ENCODE results near the gene SPATS2. TPM values are rescaled to one million over a fixed set of nuclear protein-coding genes. Genes with fewer than 3 reads are reported as not detected.
"Not testable (repeated sequence)": the region's sequence is repeated elsewhere in the genome, so short reads cannot be mapped to it uniquely, and the experiment has no call there.

The SPATS2 gene
- total RNA-seq, 1 experiment from 2014 or later, result 31.9 TPM

GRCh38 chr12:49357103-49357678 lies 10.1 kb upstream of the SPATS2 start:
- Histone ChIP-seq H3K27me3 (ENCODE audit: control insufficient read depth, insufficient read depth, low read length) (no peaks in the 10 kb centered on the region; the same call in 1 of the 2 replicates), H3K4me3 (ENCODE audit: insufficient read depth, low read depth, low read length) (no peak overlapping the region), H3K36me3 (replicated peaks; ENCODE audit: control insufficient read depth, insufficient read depth, low read length) (no peaks in the 10 kb centered on the region)
- DNase-seq, result peak; percentile 41

GRCh38 chr12:49358483-49359141 lies 8.7 kb upstream of the SPATS2 start:
- peak; percentile 81 for DNase-seq
- Histone ChIP-seq H3K27me3 (ENCODE audit: control insufficient read depth, insufficient read depth, low read length) (no peaks in the 10 kb centered on the region; the same call in 1 of the 2 replicates), H3K36me3 (replicated peaks; ENCODE audit: control insufficient read depth, insufficient read depth, low read length) (no peaks in the 10 kb centered on the region), H3K4me3 (ENCODE audit: insufficient read depth, low read depth, low read length) (no peak overlapping the region)

GRCh38 chr12:49359671-49360070 lies 7.6 kb upstream of the SPATS2 start:
- Histone ChIP-seq H3K4me3 (ENCODE audit: insufficient read depth, low read depth, low read length) (no peak overlapping the region), H3K36me3 (replicated peaks; ENCODE audit: control insufficient read depth, insufficient read depth, low read length) (no peaks in the 10 kb centered on the region), H3K27me3 (ENCODE audit: control insufficient read depth, insufficient read depth, low read length) (no peaks in the 10 kb centered on the region; the same call in 1 of the 2 replicates)
- no peak for DNase-seq

- no peak for DNase-seq
- Histone ChIP-seq H3K27me3 (ENCODE audit: control insufficient read depth, insufficient read depth, low read length) (peaks cover 2% of the 10 kb centered on the region; the same call in 1 of the 2 replicates), H3K4me3 (ENCODE audit: insufficient read depth, low read depth, low read length) (no peak overlapping the region), H3K36me3 (replicated peaks; ENCODE audit: control insufficient read depth, insufficient read depth, low read length) (no peaks in the 10 kb centered on the region)
These were observed 5.2 kb upstream of the SPATS2 start for GRCh38 chr12:49362077-49362476.

- no peak for DNase-seq
- Histone ChIP-seq H3K36me3 (replicated peaks; ENCODE audit: control insufficient read depth, insufficient read depth, low read length) (no peaks in the 10 kb centered on the region), H3K4me3 (ENCODE audit: insufficient read depth, low read depth, low read length) (no peak overlapping the region), H3K27me3 (ENCODE audit: control insufficient read depth, insufficient read depth, low read length) (peaks cover 2% of the 10 kb centered on the region; the same call in 1 of the 2 replicates)
These were observed 2.3 kb upstream of the SPATS2 start for GRCh38 chr12:49364989-49365388.

- H3K4me3 ChIP-seq (ENCODE audit: insufficient read depth, low read depth, low read length), result no peak overlapping the region
- DNase-seq, result no peak
- H3K36me3 ChIP-seq (replicated peaks; ENCODE audit: control insufficient read depth, insufficient read depth, low read length), result no peaks in the 10 kb centered on the region
- peaks cover 2% of the 10 kb centered on the region; the same call in 1 of the 2 replicates for H3K27me3 ChIP-seq (ENCODE audit: control insufficient read depth, insufficient read depth, low read length)
These were observed 1.7 kb upstream of the SPATS2 start for GRCh38 chr12:49365542-49365941.

GRCh38 chr12:49366096-49366651 lies 1.1 kb upstream of the SPATS2 start:
- Histone ChIP-seq H3K36me3 (replicated peaks; ENCODE audit: control insufficient read depth, insufficient read depth, low read length) (no peaks in the 10 kb centered on the region), H3K4me3 (ENCODE audit: insufficient read depth, low read depth, low read length) (peak overlapping the region; percentile 89), H3K27me3 (ENCODE audit: control insufficient read depth, insufficient read depth, low read length) (peaks cover 2% of the 10 kb centered on the region; the same call in 1 of the 2 replicates)
- no peak for DNase-seq

GRCh38 chr12:49366652-49367380 lies 446 bp upstream of the SPATS2 start:
- peak; percentile 99 for DNase-seq

GRCh38 chr12:49368240-49368600 lies 958 bp downstream of the SPATS2 start:
- H3K36me3 ChIP-seq (replicated peaks; ENCODE audit: control insufficient read depth, insufficient read depth, low read length), result no peaks in the 10 kb centered on the region
- H3K4me3 ChIP-seq (ENCODE audit: insufficient read depth, low read depth, low read length), result peak overlapping the region; percentile 89
- no peak for DNase-seq
- peaks cover 2% of the 10 kb centered on the region; the same call in 1 of the 2 replicates for H3K27me3 ChIP-seq (ENCODE audit: control insufficient read depth, insufficient read depth, low read length)

More at GRCh38 chr12:49366652-49367380, 446 bp upstream of the SPATS2 start:
- Histone ChIP-seq H3K27me3 (ENCODE audit: control insufficient read depth, insufficient read depth, low read length) (peaks cover 2% of the 10 kb centered on the region; the same call in 1 of the 2 replicates), H3K4me3 (ENCODE audit: insufficient read depth, low read depth, low read length) (peak overlapping the region; percentile 89), H3K36me3 (replicated peaks; ENCODE audit: control insufficient read depth, insufficient read depth, low read length) (no peaks in the 10 kb centered on the region)

GRCh38 chr12:49369411-49370145 lies 2.3 kb downstream of the SPATS2 start:
- Histone ChIP-seq H3K4me3 (ENCODE audit: insufficient read depth, low read depth, low read length) (no peak overlapping the region), H3K27me3 (ENCODE audit: control insufficient read depth, insufficient read depth, low read length) (peaks cover 2% of the 10 kb centered on the region; the same call in 1 of the 2 replicates), H3K36me3 (replicated peaks; ENCODE audit: control insufficient read depth, insufficient read depth, low read length) (no peaks in the 10 kb centered on the region)
- peak; percentile 56 for DNase-seq

- H3K36me3 ChIP-seq (replicated peaks; ENCODE audit: control insufficient read depth, insufficient read depth, low read length), result no peaks in the 10 kb centered on the region
- no peak overlapping the region for H3K4me3 ChIP-seq (ENCODE audit: insufficient read depth, low read depth, low read length)
- H3K27me3 ChIP-seq (ENCODE audit: control insufficient read depth, insufficient read depth, low read length), result no peaks in the 10 kb centered on the region
- DNase-seq, result no peak
These were observed 3.3 kb downstream of the SPATS2 start for GRCh38 chr12:49370539-49370938.

GRCh38 chr12:49375406-49375805 lies 8.1 kb downstream of the SPATS2 start:
- no peaks in the 10 kb centered on the region for H3K36me3 ChIP-seq (replicated peaks; ENCODE audit: control insufficient read depth, insufficient read depth, low read length)
- no peak for DNase-seq
- no peaks in the 10 kb centered on the region for H3K27me3 ChIP-seq (ENCODE audit: control insufficient read depth, insufficient read depth, low read length)
- H3K4me3 ChIP-seq (ENCODE audit: insufficient read depth, low read depth, low read length), result no peak overlapping the region

- DNase-seq, result no peak
- H3K36me3 ChIP-seq (replicated peaks; ENCODE audit: control insufficient read depth, insufficient read depth, low read length), result no peaks in the 10 kb centered on the region
- H3K4me3 ChIP-seq (ENCODE audit: insufficient read depth, low read depth, low read length), result no peak overlapping the region
- H3K27me3 ChIP-seq (ENCODE audit: control insufficient read depth, insufficient read depth, low read length), result no peaks in the 10 kb centered on the region
These were observed 10.1 kb downstream of the SPATS2 start for GRCh38 chr12:49377386-49377785.

- DNase-seq; H3K36me3 ChIP-seq (replicated peaks; ENCODE audit: control insufficient read depth, insufficient read depth, low read length); H3K4me3 ChIP-seq (ENCODE audit: insufficient read depth, low read depth, low read length); H3K27me3 ChIP-seq (ENCODE audit: control insufficient read depth, insufficient read depth, low read length): not testable (repeated sequence)
These were observed 12.9 kb downstream of the SPATS2 start for GRCh38 chr12:49380184-49380583.
